ENCODE results near the gene UBE2R2. TPM values are rescaled to one million over a fixed set of nuclear protein-coding genes. Genes with fewer than 3 reads are reported as not detected.

The UBE2R2 gene
- total and polyA plus RNA-seq, 2 experiments from 2014 or later, result 39.8 to 41.4 TPM

DNA sequence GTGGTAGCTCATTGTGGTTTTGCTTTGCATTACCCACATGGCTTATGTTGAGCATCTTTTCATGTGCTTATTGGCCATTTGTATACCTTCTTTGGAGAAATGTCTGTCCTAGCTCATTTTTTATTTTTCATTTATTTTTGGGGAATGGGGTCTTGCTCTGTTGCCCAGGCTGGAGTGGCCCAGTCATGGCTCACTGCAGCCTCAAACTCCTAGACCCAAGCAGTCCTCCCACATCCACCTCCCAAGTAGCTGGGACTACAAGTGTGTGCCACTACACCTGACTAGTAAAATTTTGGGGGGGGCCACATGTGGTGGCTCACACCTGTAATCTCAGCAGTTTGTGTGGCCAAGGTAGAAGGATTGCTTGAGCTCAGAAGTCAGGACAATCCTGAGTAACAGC, 77.4 kb downstream of the UBE2R2 start:
- Histone ChIP-seq H3K4me2 (no peak overlapping the region), H3K36me3 (replicated peaks; ENCODE audit: insufficient read depth, low read depth) (no peaks in the 10 kb centered on the region), H3K4me1 (ENCODE audit: insufficient read depth) (no peaks in the 10 kb centered on the region), H3K4me3 (no peak overlapping the region), H3K79me2 (peaks cover 99% of the 10 kb centered on the region), H2AFZ (no peak overlapping the region), H3K27me3 (no peaks in the 10 kb centered on the region), H4K20me1 (ENCODE audit: insufficient read depth, poor library complexity, severe bottlenecking) (peaks cover 68% of the 10 kb centered on the region), H3K9me3 (ENCODE audit: low read depth) (no peaks in the 10 kb centered on the region), H3K9me2 (replicated peaks; ENCODE audit: insufficient read depth) (no peaks in the 10 kb centered on the region), H3K27ac (no peak overlapping the region)
- DNase-seq (ENCODE audit: low spot score), result no peak
- TF ChIP-seq, protein P1, sequence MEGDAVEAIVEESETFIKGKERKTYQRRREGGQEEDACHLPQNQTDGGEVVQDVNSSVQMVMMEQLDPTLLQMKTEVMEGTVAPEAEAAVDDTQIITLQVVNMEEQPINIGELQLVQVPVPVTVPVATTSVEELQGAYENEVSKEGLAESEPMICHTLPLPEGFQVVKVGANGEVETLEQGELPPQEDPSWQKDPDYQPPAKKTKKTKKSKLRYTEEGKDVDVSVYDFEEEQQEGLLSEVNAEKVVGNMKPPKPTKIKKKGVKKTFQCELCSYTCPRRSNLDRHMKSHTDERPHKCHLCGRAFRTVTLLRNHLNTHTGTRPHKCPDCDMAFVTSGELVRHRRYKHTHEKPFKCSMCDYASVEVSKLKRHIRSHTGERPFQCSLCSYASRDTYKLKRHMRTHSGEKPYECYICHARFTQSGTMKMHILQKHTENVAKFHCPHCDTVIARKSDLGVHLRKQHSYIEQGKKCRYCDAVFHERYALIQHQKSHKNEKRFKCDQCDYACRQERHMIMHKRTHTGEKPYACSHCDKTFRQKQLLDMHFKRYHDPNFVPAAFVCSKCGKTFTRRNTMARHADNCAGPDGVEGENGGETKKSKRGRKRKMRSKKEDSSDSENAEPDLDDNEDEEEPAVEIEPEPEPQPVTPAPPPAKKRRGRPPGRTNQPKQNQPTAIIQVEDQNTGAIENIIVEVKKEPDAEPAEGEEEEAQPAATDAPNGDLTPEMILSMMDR (IDR thresholded peaks at IDR 0.05; ENCODE audit: poor library complexity), result no peak

DNA sequence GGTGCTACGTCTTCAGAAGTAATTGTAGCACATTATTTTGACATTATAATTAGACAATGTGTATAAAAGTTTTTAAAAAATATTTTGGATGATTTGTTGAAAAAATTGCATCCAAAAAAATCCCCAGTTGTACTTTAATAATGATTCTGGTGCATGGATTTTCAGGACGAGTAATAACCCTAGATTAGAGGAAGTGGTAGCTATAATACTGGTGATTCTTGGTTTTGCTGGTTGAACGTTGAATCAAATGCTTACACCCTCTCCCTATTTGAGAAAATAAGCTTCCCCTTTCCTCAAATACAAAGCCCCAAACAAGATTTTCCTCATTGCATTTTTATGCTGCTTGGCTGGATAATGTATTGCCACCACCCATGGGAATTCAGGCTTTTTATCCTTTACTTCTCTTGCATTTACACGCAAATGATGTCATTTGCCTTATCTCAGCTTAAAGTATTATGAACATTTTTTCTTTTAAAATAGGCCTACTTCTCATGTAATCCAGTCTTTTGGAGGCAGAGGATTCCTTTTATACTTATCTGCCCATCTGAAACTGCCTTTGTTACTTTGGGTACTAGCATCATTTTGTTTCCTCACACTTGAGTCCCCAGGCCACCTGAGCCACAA, 86.3 kb downstream of the UBE2R2 start:
- WGBS (ENCODE audit: low lambda C conversion rate, missing lambda C conversion rate), result 81% methylated on average over 4 of the region's 4 CpGs
- no peak for DNase-seq (ENCODE audit: low spot score)
- peaks cover 94% of the 10 kb centered on the region for H3K79me2 ChIP-seq
- H3K27me3 ChIP-seq, result no peaks in the 10 kb centered on the region
- H3K4me2 ChIP-seq, result no peak overlapping the region
- no peak overlapping the region for H3K4me3 ChIP-seq
- no peaks in the 10 kb centered on the region for H3K4me1 ChIP-seq (ENCODE audit: insufficient read depth)
- peaks cover 45% of the 10 kb centered on the region for H4K20me1 ChIP-seq (ENCODE audit: insufficient read depth, poor library complexity, severe bottlenecking)
- no peak overlapping the region for H2AFZ ChIP-seq
- no peak overlapping the region for H3K27ac ChIP-seq
- no peaks in the 10 kb centered on the region for H3K36me3 ChIP-seq (replicated peaks; ENCODE audit: insufficient read depth, low read depth)
- H3K9me2 ChIP-seq (replicated peaks; ENCODE audit: insufficient read depth), result no peaks in the 10 kb centered on the region
- TF ChIP-seq EZH2phosphoT487 (IDR thresholded peaks at IDR 0.05; ENCODE audit: low read depth, severe bottlenecking, unreplicated experiment) (no peak), EZH2 (IDR thresholded peaks at IDR 0.05; ENCODE audit: borderline replicate concordance) (no peak)
- TF ChIP-seq, protein P1 (IDR thresholded peaks at IDR 0.05; ENCODE audit: poor library complexity), result no peak
- H3K9me3 ChIP-seq (ENCODE audit: low read depth), result no peaks in the 10 kb centered on the region

DNA sequence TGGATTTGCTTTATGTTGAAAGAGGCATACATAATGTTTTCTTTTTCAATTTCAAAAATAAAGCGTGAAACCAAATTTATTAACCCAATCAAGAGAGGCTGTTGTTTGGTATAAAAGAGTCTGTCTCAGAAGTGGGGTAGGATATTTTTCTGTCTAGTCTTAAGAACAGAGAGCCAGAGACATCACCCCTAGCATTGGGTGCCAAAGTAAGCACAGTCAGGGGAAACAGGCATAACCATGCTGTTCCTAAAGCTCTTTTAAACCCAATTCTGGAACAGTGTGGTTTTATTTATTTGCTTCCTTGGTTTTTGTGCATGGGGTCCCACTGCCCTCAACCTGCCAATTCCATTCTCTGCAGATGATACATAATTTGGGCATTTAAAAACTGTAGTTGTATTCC, 88.2 kb downstream of the UBE2R2 start:
- Histone ChIP-seq H3K4me2 (no peak overlapping the region), H3K27ac (no peak overlapping the region), H3K4me3 (no peak overlapping the region), H3K4me1 (ENCODE audit: insufficient read depth) (no peaks in the 10 kb centered on the region), H3K36me3 (replicated peaks; ENCODE audit: insufficient read depth, low read depth) (no peaks in the 10 kb centered on the region), H2AFZ (no peak overlapping the region), H3K9me3 (ENCODE audit: low read depth) (no peaks in the 10 kb centered on the region), H3K27me3 (no peaks in the 10 kb centered on the region), H3K79me2 (peaks cover 94% of the 10 kb centered on the region), H4K20me1 (ENCODE audit: insufficient read depth, poor library complexity, severe bottlenecking) (peaks cover 55% of the 10 kb centered on the region), H3K9me2 (replicated peaks; ENCODE audit: insufficient read depth) (no peaks in the 10 kb centered on the region)
- 96% methylated on average over 1 of the region's 1 CpG for WGBS (ENCODE audit: low lambda C conversion rate, missing lambda C conversion rate)
- no peak for DNase-seq (ENCODE audit: low spot score)
- TF ChIP-seq EZH2phosphoT487 (IDR thresholded peaks at IDR 0.05; ENCODE audit: low read depth, severe bottlenecking, unreplicated experiment) (no peak), EZH2 (IDR thresholded peaks at IDR 0.05; ENCODE audit: borderline replicate concordance) (no peak)
- TF ChIP-seq, protein P1 (IDR thresholded peaks at IDR 0.05; ENCODE audit: poor library complexity), result no peak

DNA sequence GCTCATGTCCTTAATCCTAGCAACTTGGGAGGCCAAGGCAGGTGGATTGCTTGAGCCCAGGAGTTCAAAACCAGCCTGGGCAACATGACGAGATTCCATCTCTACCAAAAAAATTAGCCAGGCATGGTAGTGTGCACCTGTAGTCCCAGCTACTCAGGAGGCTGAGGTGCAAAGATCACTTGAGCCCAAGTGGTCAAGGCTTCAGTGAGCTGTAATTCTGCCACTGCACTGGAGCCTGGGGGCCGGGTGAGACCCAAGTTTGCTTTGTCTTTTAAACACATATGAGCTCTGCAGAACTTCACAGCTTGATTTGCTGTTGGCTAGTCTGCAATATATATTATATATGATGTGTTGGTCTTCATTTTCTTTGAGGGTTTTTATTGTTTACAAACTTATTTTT, 89.8 kb downstream of the UBE2R2 start:
- 94% methylated on average over 2 of the region's 2 CpGs for WGBS (ENCODE audit: low lambda C conversion rate, missing lambda C conversion rate)
- no peaks in the 10 kb centered on the region for H3K27me3 ChIP-seq
- peaks cover 92% of the 10 kb centered on the region for H3K79me2 ChIP-seq
- H3K27ac ChIP-seq, result no peak overlapping the region
- no peak overlapping the region for H3K4me2 ChIP-seq
- H2AFZ ChIP-seq, result no peak overlapping the region
- no peaks in the 10 kb centered on the region for H3K36me3 ChIP-seq (replicated peaks; ENCODE audit: insufficient read depth, low read depth)
- DNase-seq (ENCODE audit: low spot score), result no peak
- H3K4me3 ChIP-seq, result no peak overlapping the region
- no peaks in the 10 kb centered on the region for H3K4me1 ChIP-seq (ENCODE audit: insufficient read depth)
- H3K9me3 ChIP-seq (ENCODE audit: low read depth), result no peaks in the 10 kb centered on the region
- no peaks in the 10 kb centered on the region for H3K9me2 ChIP-seq (replicated peaks; ENCODE audit: insufficient read depth)
- H4K20me1 ChIP-seq (ENCODE audit: insufficient read depth, poor library complexity, severe bottlenecking), result peaks cover 62% of the 10 kb centered on the region
- TF ChIP-seq, protein P1 (IDR thresholded peaks at IDR 0.05; ENCODE audit: poor library complexity), result no peak
- no peak for TF ChIP-seq EZH2 (IDR thresholded peaks at IDR 0.05; ENCODE audit: borderline replicate concordance)
- no peak for TF ChIP-seq EZH2phosphoT487 (IDR thresholded peaks at IDR 0.05; ENCODE audit: low read depth, severe bottlenecking, unreplicated experiment)

All from hepatocyte (in vitro differentiated cells).